MM.1S (cell line): Measurements from ENCODE around the gene ODF2L.
A peak's percentile ranks its signal among the peaks of the same experiment; 100 is the strongest.

Experiments
- DNase-seq: peaks from one replicate; pipeline ENCODE4 v3.0.0-alpha.2; 2015
- H2AFZ ChIP-seq: fragments of 300-600 bp; sonication (generic); 2 replicates; pipeline ENCODE4 v1.6.0; 2016; ENCODE audit warnings: antibody characterized with exemption, low read length
- H3F3A ChIP-seq: fragments of 300-600 bp; sonication (generic); 2 replicates; pipeline ENCODE4 v1.6.1; 2016; ENCODE audit warnings: mild to moderate bottlenecking, antibody characterized with exemption, low read length, moderate library complexity, mixed read lengths; ENCODE audit not compliant: insufficient read depth
- H3K27ac ChIP-seq: fragments of 300-600 bp; sonication (generic); 2 replicates; pipeline ENCODE4 v1.5.1; 2016; ENCODE audit warnings: mild to moderate bottlenecking, low read length
- H3K27me3 ChIP-seq: fragments of 300-600 bp; sonication (generic); replicated peaks from 2 replicates; pipeline ENCODE4 v1.6.0; 2016; ENCODE audit warnings: low read length; ENCODE audit not compliant: insufficient read depth
- H3K36me3 ChIP-seq: fragments of 300-600 bp; sonication (generic); replicated peaks from 2 replicates; pipeline ENCODE4 v1.6.1; 2016; ENCODE audit warnings: mild to moderate bottlenecking, low read length, mixed read lengths; ENCODE audit not compliant: insufficient read depth
- H3K4me1 ChIP-seq: fragments of 300-600 bp; sonication (generic); 2 replicates; pipeline ENCODE4 v1.6.1; 2016; ENCODE audit warnings: low read length, mixed read lengths
- H3K4me2 ChIP-seq: fragments of 300-600 bp; sonication (generic); 2 replicates; pipeline ENCODE4 v1.6.0; 2016; ENCODE audit warnings: low read depth, low read length
- H3K4me3 ChIP-seq: fragments of 300-600 bp; sonication (generic); 2 replicates; pipeline ENCODE4 v1.5.1; 2016; ENCODE audit warnings: low read length, mixed read lengths
- H3K79me2 ChIP-seq: fragments of 300-600 bp; sonication (generic); 2 replicates; pipeline ENCODE4 v1.6.1; 2016; ENCODE audit warnings: mixed run types, low read length, mixed read lengths
- H3K9ac ChIP-seq: fragments of 300-600 bp; sonication (generic); 2 replicates; pipeline ENCODE4 v1.6.1; 2016; ENCODE audit warnings: low read length, mixed read lengths
- H3K9me2 ChIP-seq: fragments of 300-600 bp; sonication (generic); replicated peaks from 2 replicates; pipeline ENCODE4 v1.6.1; 2016; ENCODE audit warnings: mild to moderate bottlenecking, low read length, mixed read lengths; ENCODE audit not compliant: insufficient read depth
- H3K9me3 ChIP-seq: fragments of 300-600 bp; sonication (generic); replicated peaks from 2 replicates; pipeline ENCODE4 v1.6.1; 2016; ENCODE audit warnings: mild to moderate bottlenecking, low read length, mixed read lengths; ENCODE audit not compliant: insufficient read depth
- H4K20me1 ChIP-seq: fragments of 300-600 bp; sonication (generic); 2 replicates; pipeline ENCODE4 v1.6.1; 2016; ENCODE audit warnings: mild to moderate bottlenecking, low read length, moderate library complexity, mixed read lengths; ENCODE audit not compliant: insufficient read depth
- EZH2 ChIP-seq: fragments of 300-600 bp; sonication (generic); optimal IDR thresholded peaks from 2 replicates; pipeline ENCODE3; 2017; ENCODE audit warnings: low read depth, mild to moderate bottlenecking, antibody characterized with exemption, low read length, mixed read lengths
- EZH2phosphoT487 ChIP-seq: fragments of 300-600 bp; sonication (generic); IDR thresholded peaks from 2 replicates; pipeline ENCODE4 v1.6.1; 2018; ENCODE audit warnings: antibody characterized with exemption, low read length
- TF ChIP-seq, protein P1 (sequence below): fragments of 300-600 bp; sonication (generic); IDR thresholded peaks from 2 replicates; pipeline ENCODE4 v1.5.1; 2016; ENCODE audit warnings: antibody characterized with exemption, low read length, mixed read lengths

Gene ODF2L

DNA sequence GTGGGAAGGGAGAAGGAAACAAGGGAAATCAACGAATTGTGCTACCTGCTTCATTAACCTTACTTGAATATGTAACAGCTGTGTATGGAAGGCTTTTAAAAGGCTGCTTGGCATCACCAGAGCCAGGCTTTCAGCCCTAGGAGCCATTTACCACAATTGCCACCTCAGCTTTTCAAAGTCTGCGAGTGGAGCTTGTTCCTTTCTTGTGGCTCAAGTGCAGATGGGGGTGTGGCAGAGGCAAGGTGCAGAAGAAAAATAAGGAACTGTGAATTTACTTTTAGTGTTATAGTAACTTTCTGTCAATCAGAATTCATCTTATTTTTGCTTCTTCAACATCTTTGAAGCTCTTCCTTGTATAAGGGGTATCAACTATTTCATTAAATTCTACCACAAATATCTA lies 45.5 kb upstream of the ODF2L start:
- Histone ChIP-seq H3K9me3 (no peaks in the 10 kb centered on the region), H2AFZ (no peak overlapping the region)

GRCh38 chr1:86436041-86436440 lies 39.9 kb upstream of the ODF2L start:
- H3K9me3 ChIP-seq, result no peaks in the 10 kb centered on the region
- H3K4me2 ChIP-seq, result no peak overlapping the region
- H3K4me3 ChIP-seq, result no peak overlapping the region
- H2AFZ ChIP-seq, result no peak overlapping the region
- no peaks in the 10 kb centered on the region for H4K20me1 ChIP-seq
- no peaks in the 10 kb centered on the region for H3K36me3 ChIP-seq
- no peak for DNase-seq
- no peaks in the 10 kb centered on the region for H3K79me2 ChIP-seq
- H3K9ac ChIP-seq, result no peak overlapping the region
- no peaks in the 10 kb centered on the region for H3K9me2 ChIP-seq
- TF ChIP-seq, protein P1, sequence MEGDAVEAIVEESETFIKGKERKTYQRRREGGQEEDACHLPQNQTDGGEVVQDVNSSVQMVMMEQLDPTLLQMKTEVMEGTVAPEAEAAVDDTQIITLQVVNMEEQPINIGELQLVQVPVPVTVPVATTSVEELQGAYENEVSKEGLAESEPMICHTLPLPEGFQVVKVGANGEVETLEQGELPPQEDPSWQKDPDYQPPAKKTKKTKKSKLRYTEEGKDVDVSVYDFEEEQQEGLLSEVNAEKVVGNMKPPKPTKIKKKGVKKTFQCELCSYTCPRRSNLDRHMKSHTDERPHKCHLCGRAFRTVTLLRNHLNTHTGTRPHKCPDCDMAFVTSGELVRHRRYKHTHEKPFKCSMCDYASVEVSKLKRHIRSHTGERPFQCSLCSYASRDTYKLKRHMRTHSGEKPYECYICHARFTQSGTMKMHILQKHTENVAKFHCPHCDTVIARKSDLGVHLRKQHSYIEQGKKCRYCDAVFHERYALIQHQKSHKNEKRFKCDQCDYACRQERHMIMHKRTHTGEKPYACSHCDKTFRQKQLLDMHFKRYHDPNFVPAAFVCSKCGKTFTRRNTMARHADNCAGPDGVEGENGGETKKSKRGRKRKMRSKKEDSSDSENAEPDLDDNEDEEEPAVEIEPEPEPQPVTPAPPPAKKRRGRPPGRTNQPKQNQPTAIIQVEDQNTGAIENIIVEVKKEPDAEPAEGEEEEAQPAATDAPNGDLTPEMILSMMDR, result no peak
- TF ChIP-seq EZH2, result no peak
- no peak for TF ChIP-seq EZH2phosphoT487
- H3K4me1 ChIP-seq, result peaks cover 1% of the 10 kb centered on the region; the same call in 1 of the 2 replicates
- H3K27ac ChIP-seq, result no peak overlapping the region
- no peaks in the 10 kb centered on the region for H3K27me3 ChIP-seq
- no peaks in the 10 kb centered on the region for H3F3A ChIP-seq

More for the DNA sequence above, 45.5 kb upstream of the ODF2L start:
- Histone ChIP-seq H4K20me1 (no peaks in the 10 kb centered on the region), H3K9me2 (no peaks in the 10 kb centered on the region), H3K4me2 (no peak overlapping the region), H3K79me2 (no peaks in the 10 kb centered on the region), H3K4me1 (peaks cover 6% of the 10 kb centered on the region; the same call in 1 of the 2 replicates), H3K27me3 (no peaks in the 10 kb centered on the region), H3K9ac (no peak overlapping the region), H3K4me3 (no peak overlapping the region), H3K27ac (no peak overlapping the region), H3K36me3 (no peaks in the 10 kb centered on the region), H3F3A (0 out of 2 replicates have a peak, but pooled peaks cover 4% of the 10 kb centered on the region)
- DNase-seq, result peak; percentile 75
- TF ChIP-seq EZH2phosphoT487 (no peak), EZH2 (no peak)
- TF ChIP-seq, protein P1, result no peak

GRCh38 chr1:86435327-86435726 lies 39.2 kb upstream of the ODF2L start:
- no peaks in the 10 kb centered on the region for H3F3A ChIP-seq
- H3K36me3 ChIP-seq, result no peaks in the 10 kb centered on the region
- no peaks in the 10 kb centered on the region for H3K27me3 ChIP-seq
- H3K27ac ChIP-seq, result no peak overlapping the region
- no peak overlapping the region for H2AFZ ChIP-seq
- no peaks in the 10 kb centered on the region for H3K4me1 ChIP-seq
- H3K4me3 ChIP-seq, result no peak overlapping the region
- no peaks in the 10 kb centered on the region for H3K9me3 ChIP-seq
- DNase-seq, result no peak
- TF ChIP-seq EZH2, result no peak
- no peak for TF ChIP-seq EZH2phosphoT487
- TF ChIP-seq, protein P1, result no peak
- H4K20me1 ChIP-seq, result no peaks in the 10 kb centered on the region
- H3K9me2 ChIP-seq, result no peaks in the 10 kb centered on the region
- H3K79me2 ChIP-seq, result no peaks in the 10 kb centered on the region
- H3K9ac ChIP-seq, result no peak overlapping the region
- no peak overlapping the region for H3K4me2 ChIP-seq
